Endodermal cell (in vitro differentiated cells): ENCODE data around the gene DNAJB2. TPM values are rescaled to one million over a fixed set of nuclear protein-coding genes. Genes with fewer than 3 reads are reported as not detected.

Experiments used
- DNase-seq: peaks from one replicate; pipeline ENCODE4 v3.0.0-alpha.2; 2017
- H3K27ac ChIP-seq: 2 replicates; pipeline ENCODE4 v1.5.1; 2013; ENCODE audit warnings: mild to moderate bottlenecking, low read depth, low read length, moderate library complexity
- H3K27me3 ChIP-seq: 2 replicates; pipeline ENCODE4 v1.6.1; 2013; ENCODE audit warnings: mild to moderate bottlenecking, low read length, moderate library complexity; ENCODE audit not compliant: insufficient read depth, control insufficient read depth, poor library complexity, severe bottlenecking
- H3K36me3 ChIP-seq: 2 replicates; pipeline ENCODE4 v1.7.0; 2013; ENCODE audit warnings: mild to moderate bottlenecking, low read length, moderate library complexity; ENCODE audit not compliant: control insufficient read depth, insufficient read depth
- H3K4me1 ChIP-seq: one replicate; pipeline ENCODE4 v1.7.0; 2013; ENCODE audit warnings: low read length; ENCODE audit not compliant: control insufficient read depth, insufficient read depth
- H3K4me3 ChIP-seq: 2 replicates; pipeline ENCODE4 v1.5.1; 2013; ENCODE audit warnings: mild to moderate bottlenecking, low read length, moderate library complexity
- H3K9ac ChIP-seq: 2 replicates; pipeline ENCODE4 v1.6.1; 2013; ENCODE audit warnings: mild to moderate bottlenecking, low read length, moderate library complexity; ENCODE audit not compliant: poor library complexity, severe bottlenecking; ENCODE audit errors: extremely low read depth
- H3K9me3 ChIP-seq: 2 replicates; pipeline ENCODE4 v1.6.1; 2013; ENCODE audit warnings: mild to moderate bottlenecking, low read length, moderate library complexity; ENCODE audit not compliant: control insufficient read depth
- H3K27ac Mint-ChIP-seq: 2 replicates; pipeline ENCODE4 v1.8.0; 2020; ENCODE audit warnings: mixed read lengths
- H3K27me3 Mint-ChIP-seq: 2 replicates; pipeline ENCODE4 v1.8.0; 2021; ENCODE audit warnings: mild to moderate bottlenecking, mixed read lengths; ENCODE audit not compliant: insufficient read depth
- H3K36me3 Mint-ChIP-seq: 2 replicates; pipeline ENCODE4 v1.8.0; 2020; ENCODE audit warnings: low read depth, mixed read lengths
- H3K4me1 Mint-ChIP-seq: 2 replicates; pipeline ENCODE4 v1.8.0; 2020; ENCODE audit warnings: mixed read lengths
- H3K4me3 Mint-ChIP-seq: 2 replicates; pipeline ENCODE4 v1.8.0; 2020; ENCODE audit warnings: mild to moderate bottlenecking, moderate library complexity, mixed read lengths
- H3K9me3 Mint-ChIP-seq: 2 replicates; pipeline ENCODE4 v1.8.0; 2020; ENCODE audit warnings: mild to moderate bottlenecking, mixed read lengths
- CTCF ChIP-seq: fragments of 200-600 bp; sonication (generic); conservative IDR thresholded peaks from 2 replicates; pipeline ENCODE4 v1.5.0; 2021; ENCODE audit warnings: antibody characterized with exemption, mild to moderate bottlenecking
- WGBS, 2 experiments: methylation state at CpG; one replicate each; pipeline versions ENCODE4 v1.1.5 to v1.1.7; 2013; ENCODE audit warnings: missing lambda C conversion rate in 2 of 2, mixed read lengths in 1 of 2; ENCODE audit not compliant: insufficient coverage in 1 of 2, insufficient read length in 1 of 2; 5-methylcytosine and 5-hydroxymethylcytosine counted together
- total RNA-seq, 2 donors: library from RNA; stranded (reverse); fragmentation: NEBNext Ultra II Directional in 1 of 2; extraction: Animal tissue kit (Norgen Biotek cat#: 25700) in 1 of 2; gene quantifications; 2 replicates in 1 of 2; 3 replicates in 1 of 2; pipeline ENCODE4 v1.2.1, GENCODE V29; 2021

Gene DNAJB2
- total RNA-seq, 2 donors from 2014 or later, result 61.9 to 80.9 TPM

DNA sequence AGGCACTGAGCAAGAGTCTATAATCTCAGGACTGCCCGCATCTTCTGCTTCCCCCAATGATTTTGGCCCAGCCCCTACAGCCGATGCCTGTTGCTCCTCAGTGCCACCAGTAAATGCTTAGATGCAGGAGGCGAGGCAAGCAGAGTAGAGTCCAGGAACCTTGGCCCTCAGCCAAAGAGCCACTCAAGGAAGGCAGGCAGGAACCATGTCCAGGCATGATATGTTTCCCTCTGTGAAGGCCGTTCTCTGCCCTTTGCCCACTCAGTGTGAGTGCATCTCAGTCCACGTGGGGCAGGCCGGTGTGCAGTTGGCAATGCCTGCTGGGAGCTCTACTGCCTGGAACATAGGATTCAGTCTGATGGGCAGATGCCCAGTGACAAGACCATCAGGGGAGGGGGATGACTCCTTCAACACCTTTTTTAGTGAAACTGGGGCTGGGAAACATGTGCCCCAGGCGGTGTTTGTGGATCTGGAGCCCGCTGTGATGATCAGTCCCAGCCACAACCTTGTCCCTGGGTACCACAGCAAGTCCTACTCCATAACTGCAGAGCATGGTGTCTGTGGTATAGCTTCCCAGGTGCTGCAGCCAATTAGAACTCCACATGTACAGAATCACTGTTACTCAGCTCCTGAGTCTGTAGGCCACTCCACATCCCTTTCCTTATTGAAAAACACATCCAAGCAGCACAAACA is 9.7 kb upstream of the DNAJB2 start:
- no peak for TF ChIP-seq CTCF
- no peaks in the 10 kb centered on the region for H3K9me3 ChIP-seq
- peaks cover 31% of the 10 kb centered on the region for H3K27me3 Mint-ChIP-seq

GRCh38 chr2:219270055-219270372 is 9.2 kb upstream of the DNAJB2 start:
- no peak overlapping the region for H3K27ac Mint-ChIP-seq

More for the DNA sequence above, 9.7 kb upstream of the DNAJB2 start:
- peaks cover 7% of the 10 kb centered on the region for H3K27me3 ChIP-seq
- Mint-ChIP-seq H3K27ac (no peak overlapping the region), H3K4me1 (peaks cover 3% of the 10 kb centered on the region), H3K4me3 (no peak overlapping the region), H3K9me3 (no peaks in the 10 kb centered on the region), H3K36me3 (no peaks in the 10 kb centered on the region)
- H3K4me1 ChIP-seq, result peaks cover 4% of the 10 kb centered on the region
- H3K9ac ChIP-seq, result no peak overlapping the region
- DNase-seq, result no peak
- no peak overlapping the region for H3K4me3 ChIP-seq
- H3K36me3 ChIP-seq, result no peaks in the 10 kb centered on the region
- H3K27ac ChIP-seq, result no peak overlapping the region
- WGBS, 2 experiments, result 89% methylated on average over 7 to 8 of the region's 8 CpGs

GRCh38 chr2:219271021-219271420 is 8.1 kb upstream of the DNAJB2 start:
- no peak for DNase-seq
- peaks cover 8% of the 10 kb centered on the region for H3K4me1 ChIP-seq
- no peaks in the 10 kb centered on the region for H3K36me3 Mint-ChIP-seq
- no peak overlapping the region for H3K27ac ChIP-seq
- TF ChIP-seq CTCF, result no peak
- no peaks in the 10 kb centered on the region for H3K9me3 ChIP-seq
- H3K4me3 Mint-ChIP-seq, result no peak overlapping the region
- peaks cover 7% of the 10 kb centered on the region for H3K4me1 Mint-ChIP-seq
- peaks cover 31% of the 10 kb centered on the region for H3K27me3 Mint-ChIP-seq
- peak overlapping the region; percentile 44 for H3K27ac Mint-ChIP-seq
- 85 to 92% methylated on average over 2 of the region's 2 CpGs for WGBS, 2 experiments
- H3K4me3 ChIP-seq, result no peak overlapping the region
- H3K9me3 Mint-ChIP-seq, result no peaks in the 10 kb centered on the region
- peaks cover 7% of the 10 kb centered on the region for H3K27me3 ChIP-seq
- H3K9ac ChIP-seq, result no peak overlapping the region
- no peaks in the 10 kb centered on the region for H3K36me3 ChIP-seq

More at GRCh38 chr2:219270055-219270372, 9.2 kb upstream of the DNAJB2 start:
- TF ChIP-seq CTCF, result no peak
- no peaks in the 10 kb centered on the region for H3K9me3 Mint-ChIP-seq
- Histone ChIP-seq H3K4me1 (peaks cover 7% of the 10 kb centered on the region), H3K9ac (no peak overlapping the region), H3K36me3 (no peaks in the 10 kb centered on the region), H3K27ac (no peak overlapping the region), H3K4me3 (no peak overlapping the region), H3K9me3 (no peaks in the 10 kb centered on the region), H3K27me3 (peaks cover 7% of the 10 kb centered on the region)
- no peak overlapping the region for H3K4me3 Mint-ChIP-seq
- peaks cover 31% of the 10 kb centered on the region for H3K27me3 Mint-ChIP-seq
- DNase-seq, result no peak
- H3K36me3 Mint-ChIP-seq, result no peaks in the 10 kb centered on the region
- peaks cover 7% of the 10 kb centered on the region for H3K4me1 Mint-ChIP-seq
- WGBS, 2 experiments, result 88 to 100% methylated on average over 1 to 5 of the region's 5 CpGs
